Skin epidermis (tissue), 12 donors: ENCODE results near the gene PRSS38.

Experiments
- H3K27ac ChIP-seq, 21 experiments: fragments of 200-600 bp; sonication (generic) in 11 of 21; one replicate each; pipeline ENCODE4 v1.5.0; 2020; ENCODE audit warnings: mild to moderate bottlenecking in 3 of 21, inconsistent platforms in 2 of 21, moderate library complexity in 2 of 21
- H3K4me3 ChIP-seq, 7 experiments: fragments of 200-600 bp; sonication (generic) in 2 of 7; one replicate each; pipeline ENCODE4 v1.5.0; 2020; ENCODE audit warnings: inconsistent platforms in 2 of 7, mild to moderate bottlenecking in 2 of 7, moderate library complexity in 1 of 7

Gene PRSS38

DNA sequence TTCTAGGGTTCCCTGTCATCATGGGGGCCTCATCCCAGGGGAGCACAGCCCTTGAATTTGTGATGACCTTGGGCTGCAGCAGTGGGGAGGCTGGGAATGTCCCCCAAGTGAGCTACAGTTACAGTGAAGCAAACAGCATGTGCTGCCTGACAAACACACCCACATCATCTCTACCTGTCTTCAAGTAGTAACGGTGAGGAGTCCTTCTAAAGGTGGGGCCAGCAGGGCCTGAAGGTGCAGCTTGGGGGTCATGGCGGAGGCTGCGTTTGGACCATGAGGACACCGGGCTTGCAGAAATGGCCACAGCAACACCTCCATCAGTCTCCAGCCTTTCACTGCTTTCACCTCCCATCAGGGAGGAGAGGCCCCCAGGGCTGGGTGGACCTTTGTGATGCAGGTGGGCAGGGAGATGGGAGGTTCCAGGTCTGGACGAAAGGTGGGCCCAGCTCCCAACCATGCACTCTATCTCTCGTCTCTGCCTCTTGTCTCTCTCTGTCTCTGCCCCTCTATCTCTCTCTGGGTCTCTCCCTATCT is 76.5 kb downstream of the PRSS38 start:
- no peak overlapping the region for H3K4me3 ChIP-seq
- H3K27ac ChIP-seq: no peak overlapping the region

GRCh38 chr1:227892489-227893299 is 77.2 kb downstream of the PRSS38 start:
- Histone ChIP-seq H3K27ac (no peak overlapping the region), H3K4me3 (no peak overlapping the region)

DNA sequence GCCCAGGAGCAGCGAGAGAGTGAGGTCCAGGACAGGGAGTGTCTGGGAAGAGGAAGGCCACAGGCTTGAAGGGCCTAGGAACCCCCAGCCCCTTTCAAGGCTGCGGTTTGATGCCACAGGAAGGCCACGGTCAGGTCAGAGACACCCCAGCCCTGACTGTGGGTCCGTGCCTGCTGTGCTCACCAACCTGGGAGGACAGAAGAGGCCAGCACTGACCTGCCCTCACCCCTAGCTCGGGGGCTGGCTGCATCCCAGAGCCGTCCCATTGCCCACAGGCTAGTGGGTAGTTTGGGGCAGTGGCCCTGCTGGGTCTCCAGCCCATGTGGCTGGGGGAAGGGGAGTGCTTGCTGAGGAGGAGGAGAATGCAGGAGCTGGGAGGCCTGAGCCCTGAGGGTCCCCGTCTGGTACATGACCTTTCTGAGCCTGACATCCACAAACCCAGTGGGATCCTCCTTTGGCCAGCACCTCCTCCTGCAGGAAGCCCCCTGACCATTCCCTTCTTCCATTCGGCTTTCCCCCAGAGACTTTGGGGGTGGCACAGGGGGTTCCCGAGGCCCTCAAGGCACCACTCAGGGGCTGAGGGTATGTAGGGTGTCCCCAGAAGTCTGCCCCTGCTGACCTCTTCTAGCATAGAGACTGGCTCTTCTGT is 77.9 kb downstream of the PRSS38 start:
- H3K4me3 ChIP-seq: no peak overlapping the region
- no peak overlapping the region for H3K27ac ChIP-seq

DNA sequence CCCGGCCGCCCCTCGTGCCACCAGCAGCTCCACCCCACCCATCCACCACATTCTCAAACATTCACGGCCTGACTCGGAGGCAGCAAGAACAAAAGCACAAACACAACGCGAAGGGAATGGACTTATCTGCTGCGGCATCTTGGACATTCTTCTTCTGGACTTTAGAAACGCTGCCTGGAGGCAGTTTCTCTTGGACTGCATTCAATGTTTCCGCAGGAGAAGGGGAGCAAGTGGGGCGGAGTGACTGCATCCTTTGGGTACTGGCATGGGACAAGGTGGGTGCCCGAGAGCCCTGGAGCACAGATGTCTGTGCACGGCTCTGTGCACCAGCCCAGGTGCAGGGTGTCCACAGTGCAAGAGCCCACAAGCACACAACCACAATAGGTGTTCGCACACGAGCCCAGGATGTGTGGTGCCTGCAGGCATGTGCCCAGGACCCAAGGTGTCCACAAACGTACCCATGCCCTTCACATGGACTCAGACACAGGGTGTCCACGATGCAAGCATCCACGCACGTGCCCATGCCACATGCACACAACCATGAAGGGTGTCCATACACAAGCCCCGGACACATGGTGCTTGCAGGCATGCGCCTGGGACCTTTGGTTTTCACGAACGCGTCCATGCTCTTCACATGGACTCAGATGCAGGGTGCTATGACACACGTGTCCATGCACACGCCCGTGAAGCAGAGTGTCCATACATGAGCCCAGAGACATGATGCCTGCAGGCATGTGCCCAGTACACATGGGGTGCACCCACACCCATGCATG is 78.7 kb downstream of the PRSS38 start:
- no peak overlapping the region for H3K27ac ChIP-seq

GRCh38 chr1:227894831-227895451 is 79.5 kb downstream of the PRSS38 start:
- Histone ChIP-seq H3K4me3 (no peak overlapping the region), H3K27ac (no peak overlapping the region)

More for the DNA sequence above, 78.7 kb downstream of the PRSS38 start:
- no peak overlapping the region for H3K4me3 ChIP-seq
